Left renal pelvis (tissue), 4 donors: ENCODE measurements around the gene GSAP. TPM values are rescaled to one million over a fixed set of nuclear protein-coding genes. Genes with fewer than 3 reads are reported as not detected.
"Not testable (repeated sequence)": the region's sequence is repeated elsewhere in the genome, so short reads cannot be mapped to it uniquely, and the experiment has no call there.

Experiments used
- DNase-seq, 4 donors: peaks; one replicate each; pipeline ENCODE4 v3.0.0-alpha.2; 2013; ENCODE audit warnings: low read depth in 4 of 4, low spot score in 3 of 4
- polyA plus RNA-seq, 4 donors: library from polyadenylated mRNA; unstranded; fragments of 120-200 nt; gene quantifications; one replicate each; pipeline ENCODE4 v1.2.1, GENCODE V29; 2013; ENCODE audit not compliant: insufficient read length in 4 of 4

GSAP gene, protein sequence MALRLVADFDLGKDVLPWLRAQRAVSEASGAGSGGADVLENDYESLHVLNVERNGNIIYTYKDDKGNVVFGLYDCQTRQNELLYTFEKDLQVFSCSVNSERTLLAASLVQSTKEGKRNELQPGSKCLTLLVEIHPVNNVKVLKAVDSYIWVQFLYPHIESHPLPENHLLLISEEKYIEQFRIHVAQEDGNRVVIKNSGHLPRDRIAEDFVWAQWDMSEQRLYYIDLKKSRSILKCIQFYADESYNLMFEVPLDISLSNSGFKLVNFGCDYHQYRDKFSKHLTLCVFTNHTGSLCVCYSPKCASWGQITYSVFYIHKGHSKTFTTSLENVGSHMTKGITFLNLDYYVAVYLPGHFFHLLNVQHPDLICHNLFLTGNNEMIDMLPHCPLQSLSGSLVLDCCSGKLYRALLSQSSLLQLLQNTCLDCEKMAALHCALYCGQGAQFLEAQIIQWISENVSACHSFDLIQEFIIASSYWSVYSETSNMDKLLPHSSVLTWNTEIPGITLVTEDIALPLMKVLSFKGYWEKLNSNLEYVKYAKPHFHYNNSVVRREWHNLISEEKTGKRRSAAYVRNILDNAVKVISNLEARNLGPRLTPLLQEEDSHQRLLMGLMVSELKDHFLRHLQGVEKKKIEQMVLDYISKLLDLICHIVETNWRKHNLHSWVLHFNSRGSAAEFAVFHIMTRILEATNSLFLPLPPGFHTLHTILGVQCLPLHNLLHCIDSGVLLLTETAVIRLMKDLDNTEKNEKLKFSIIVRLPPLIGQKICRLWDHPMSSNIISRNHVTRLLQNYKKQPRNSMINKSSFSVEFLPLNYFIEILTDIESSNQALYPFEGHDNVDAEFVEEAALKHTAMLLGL
- polyA plus RNA-seq: 10 to 100 TPM in 3 of 4 donors, 1 to 10 TPM in 1; 8.5 to 13.3 (median 12.0) TPM

GRCh38 chr7:77415823-77416620 lies at the start of gene GSAP:
Gene GSAP, minus strand, starts transcription at chr7:77416349. Its CDS starts 28 bp downstream, at chr7:77416321.
- DNase-seq: no peak

DNA sequence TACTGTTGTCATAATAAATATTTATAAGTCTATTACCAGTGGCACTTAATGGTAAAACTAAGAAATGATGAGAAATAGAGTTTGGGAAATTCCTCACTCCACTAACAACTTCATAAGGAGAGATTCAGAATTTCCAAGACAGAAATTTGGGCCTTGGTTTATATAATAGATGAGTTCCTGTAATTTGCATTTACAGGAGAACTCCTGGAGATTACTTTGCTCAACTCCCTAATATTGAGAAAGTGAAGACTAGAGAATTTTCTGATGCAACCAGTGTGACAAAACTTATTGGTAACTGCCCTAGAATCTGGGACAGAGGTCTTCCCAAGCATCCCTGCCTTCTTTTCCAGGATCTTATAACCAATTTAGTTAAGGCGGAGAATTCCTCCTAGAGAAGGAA lies 49.1 kb upstream of the GSAP start:
- DNase-seq: no peak

GRCh38 chr7:77464589-77464988 lies 48.4 kb upstream of the GSAP start:
- DNase-seq: no peak

DNA sequence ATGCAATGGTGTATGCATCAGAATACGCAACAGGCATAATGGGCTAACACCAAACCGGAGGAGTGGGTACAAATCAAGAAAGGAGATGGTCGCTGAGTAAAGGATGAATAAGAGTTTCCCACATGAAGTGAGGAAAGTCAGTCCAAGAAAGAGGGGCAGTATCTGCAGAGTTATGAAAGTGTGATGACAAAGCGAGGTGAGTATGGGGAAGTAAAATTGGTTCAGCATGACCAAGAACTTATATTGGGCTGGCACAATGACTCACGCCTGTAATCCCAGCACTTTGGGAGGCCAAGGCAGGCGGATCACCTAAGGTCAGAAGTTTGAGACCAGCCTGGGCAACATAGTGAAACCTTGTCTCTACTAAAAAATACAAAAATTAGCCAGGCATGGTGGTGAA lies 47.5 kb upstream of the GSAP start:
- not testable (repeated sequence) for DNase-seq

GRCh38 chr7:77461842-77462241 lies 45.7 kb upstream of the GSAP start:
- no peak for DNase-seq

DNA sequence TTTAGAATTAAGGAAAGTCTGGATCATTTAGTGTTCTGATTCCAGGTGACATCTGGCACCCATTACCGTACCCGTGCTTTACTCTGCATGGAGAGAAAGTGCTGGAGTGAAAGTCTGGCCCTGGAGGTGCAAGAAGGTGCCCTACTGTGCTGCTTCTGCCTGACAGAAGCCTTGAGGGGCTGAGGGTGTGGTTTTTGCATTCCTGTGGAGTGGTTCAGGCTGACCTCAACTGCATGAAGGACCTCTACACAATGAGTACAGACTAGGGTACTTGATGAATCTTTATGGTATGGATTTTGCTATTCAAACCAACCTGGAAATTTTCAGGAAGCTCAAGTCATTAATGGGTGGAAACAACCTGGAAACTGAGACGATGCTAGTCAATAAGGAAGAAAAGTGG lies 45.1 kb upstream of the GSAP start:
- DNase-seq: no peak

GRCh38 chr7:77460057-77460486 lies 43.9 kb upstream of the GSAP start:
- DNase-seq: no peak

DNA sequence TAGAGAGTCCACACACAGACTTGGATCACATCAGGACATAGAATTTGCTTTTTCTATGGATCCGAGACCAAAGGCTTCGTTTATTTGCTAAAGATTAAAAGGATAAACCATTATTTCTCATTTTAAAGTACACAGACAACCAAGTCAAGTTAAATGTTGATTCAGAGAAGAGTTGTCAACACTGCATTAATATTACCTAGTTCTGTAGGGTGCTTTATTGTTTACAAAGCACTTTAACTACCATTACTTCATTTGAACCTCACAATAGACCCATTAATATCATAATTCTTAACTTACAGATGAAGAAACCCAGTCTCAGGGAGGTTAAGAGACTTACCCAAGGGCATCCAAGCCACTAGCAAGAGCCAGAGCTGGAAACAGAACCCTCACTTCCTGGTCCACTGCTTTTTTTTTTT lies 43.2 kb upstream of the GSAP start:
- no peak for DNase-seq

DNA sequence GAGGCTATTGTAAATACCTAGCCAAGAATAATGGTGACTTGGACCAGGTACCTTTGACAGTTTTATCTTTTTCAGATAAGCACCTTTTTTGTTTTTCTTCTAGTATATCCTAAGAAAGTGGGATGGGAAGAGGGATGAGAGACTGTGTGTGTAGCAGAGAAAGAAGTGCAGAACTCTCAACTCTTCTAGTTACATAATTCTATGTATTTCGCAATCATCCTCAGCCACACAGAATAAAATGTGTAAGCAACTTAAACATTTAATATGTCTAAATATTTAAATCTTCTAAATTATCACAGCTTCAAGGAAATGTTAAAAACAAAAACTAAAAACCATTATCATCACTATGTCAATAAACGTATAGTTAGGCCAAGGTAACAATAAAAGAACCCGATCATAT lies 42.6 kb upstream of the GSAP start:
- no peak for DNase-seq

DNA sequence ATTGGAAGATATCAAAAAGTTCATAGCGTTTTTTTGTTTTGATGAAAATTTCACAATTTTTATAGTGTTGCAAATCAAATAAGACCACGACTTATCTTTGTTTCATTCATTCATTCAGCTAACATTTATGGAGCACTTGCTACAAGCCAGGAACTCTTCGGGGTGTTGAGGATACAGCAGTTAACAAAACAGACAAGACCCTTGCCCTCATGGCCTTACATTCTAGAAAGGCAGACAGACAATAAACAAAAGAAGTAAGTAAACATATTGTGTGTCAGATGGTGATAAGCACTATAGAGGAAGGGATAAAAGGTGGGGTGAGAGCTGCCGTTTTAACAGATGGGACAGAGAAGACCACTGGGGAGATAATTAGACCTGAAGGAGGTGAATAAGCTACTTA lies 41.6 kb upstream of the GSAP start:
- no peak for DNase-seq

- DNase-seq: no peak
Observed at GRCh38 chr7:77456696-77457095, 40.5 kb upstream of the GSAP start.

DNA sequence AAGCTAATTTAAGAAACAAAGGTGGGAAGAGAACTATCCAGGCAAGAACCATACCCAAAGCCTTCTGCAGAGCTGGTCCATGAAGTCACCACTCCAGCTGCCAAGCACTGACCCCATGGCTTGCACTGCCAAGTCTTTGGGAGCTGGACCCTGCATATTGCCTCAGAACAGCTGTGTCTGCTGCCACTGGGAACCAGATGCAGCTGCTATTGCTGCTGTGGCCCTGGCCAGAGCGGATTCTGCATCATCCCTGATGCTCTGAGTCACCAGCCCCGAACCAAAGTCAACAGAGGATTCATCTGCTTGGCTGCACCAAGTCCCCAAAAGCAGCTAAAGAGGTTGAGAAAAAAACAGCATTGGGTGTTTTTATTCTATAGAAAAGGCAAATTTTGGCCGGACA lies 39.2 kb upstream of the GSAP start:
- DNase-seq: no peak

GRCh38 chr7:77454802-77455201 lies 38.7 kb upstream of the GSAP start:
- no peak for DNase-seq

GRCh38 chr7:77453531-77453930 lies 37.4 kb upstream of the GSAP start:
- no peak for DNase-seq

- DNase-seq: not testable (repeated sequence)
Observed at GRCh38 chr7:77451950-77452349, 35.8 kb upstream of the GSAP start.

- DNase-seq: no peak
Observed at GRCh38 chr7:77450613-77451012, 34.5 kb upstream of the GSAP start.

GRCh38 chr7:77450054-77450453 lies 33.9 kb upstream of the GSAP start:
- no peak for DNase-seq

DNA sequence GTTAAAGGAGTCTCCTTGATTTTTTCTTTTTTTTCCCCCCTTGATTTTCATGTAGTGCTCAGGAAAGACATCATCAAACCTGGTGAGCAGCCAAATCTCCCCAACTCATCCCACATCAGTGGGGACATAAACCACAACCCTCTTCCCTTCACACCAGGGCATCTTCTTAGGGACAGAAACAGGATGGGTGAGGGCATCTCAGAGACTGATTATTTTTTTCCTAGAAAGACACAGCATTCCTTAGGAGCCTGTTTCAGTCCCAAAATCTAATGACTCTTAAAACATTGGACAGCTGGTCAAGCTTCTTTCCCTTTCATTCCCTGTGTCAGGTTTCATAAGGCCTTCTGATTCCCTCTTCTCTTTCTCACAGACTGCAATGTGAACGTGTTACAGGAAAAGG lies 31.5 kb upstream of the GSAP start:
- DNase-seq: no peak

- DNase-seq: no peak
Observed at GRCh38 chr7:77444123-77444522, 28.0 kb upstream of the GSAP start.

DNA sequence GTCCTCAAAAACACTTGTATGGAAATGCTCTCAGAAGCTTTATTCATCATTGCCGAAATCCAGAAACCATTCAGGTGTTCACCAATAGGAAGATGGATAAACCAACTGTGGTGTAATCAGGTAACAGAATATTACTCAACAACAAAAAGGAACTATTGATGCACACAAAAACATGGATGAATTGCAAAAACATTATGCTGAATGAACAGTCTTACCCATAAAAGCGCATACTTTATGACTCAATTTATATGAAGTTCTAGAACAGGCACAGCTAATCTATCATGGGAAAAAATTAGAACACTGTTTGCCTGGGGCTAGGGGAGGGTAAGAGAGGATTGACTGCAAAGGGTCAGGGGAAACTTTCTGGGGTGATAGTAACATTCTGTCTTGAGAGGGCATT lies 26.9 kb upstream of the GSAP start:
- DNase-seq: no peak

DNA sequence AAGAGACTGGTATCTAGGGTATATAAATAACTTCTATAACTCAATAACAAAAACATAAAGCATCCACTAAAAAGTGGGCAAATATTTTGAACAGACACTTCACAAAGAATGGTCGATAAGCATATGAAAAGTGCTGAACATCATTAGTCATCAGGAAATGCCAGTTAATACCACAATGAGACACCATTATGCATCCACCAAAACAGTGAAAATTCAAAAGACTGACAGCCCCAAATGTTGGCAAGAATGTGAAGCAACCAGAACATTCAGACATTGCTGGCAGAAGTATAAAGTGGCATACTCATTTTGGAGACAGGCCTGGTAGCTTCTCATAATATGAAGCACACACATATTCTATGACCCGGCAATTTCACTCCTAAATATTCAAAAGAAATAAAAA lies 26.5 kb upstream of the GSAP start:
- no peak for DNase-seq
